WTC11 (cell line): Measurements from ENCODE around the gene MYO15B. TPM values are rescaled to one million over a fixed set of nuclear protein-coding genes. Genes with fewer than 3 reads are reported as not detected.

Experiments
- ATAC-seq: fragments of 200-7000 bp; cut with Tn5 transposase; 2 replicates; pipeline ENCODE4 v1.10.0; 2021; ENCODE audit warnings: mild to moderate bottlenecking, moderate library complexity
- CTCF ChIA-PET: fragments of 300-600 bp; sonication (Branson Sonifier 250); formaldehyde crosslinking; loops from one replicate; lab custom pipeline; 2021; ENCODE audit warnings: antibody characterized with exemption; lab: Charles Lee
- POLR2A ChIA-PET: fragments of 350-600 bp; sonication (Branson Sonifier 250); formaldehyde crosslinking; loops from one replicate; lab custom pipeline; 2021; ENCODE audit warnings: antibody characterized with exemption; lab: Charles Lee
- DNase-seq: peaks from one replicate; pipeline ENCODE4 v3.0.0; 2021; ENCODE audit warnings: low spot score
- H3K27ac Mint-ChIP-seq: 2 replicates; pipeline ENCODE4 v1.8.0; 2021; ENCODE audit warnings: mixed read lengths
- H3K27me3 Mint-ChIP-seq: 2 replicates; pipeline ENCODE4 v1.8.0; 2021; ENCODE audit warnings: low read depth, mild to moderate bottlenecking, moderate library complexity, mixed read lengths
- H3K36me3 Mint-ChIP-seq: 2 replicates; pipeline ENCODE4 v1.8.0; 2021; ENCODE audit warnings: mixed read lengths
- H3K4me1 Mint-ChIP-seq: 2 replicates; pipeline ENCODE4 v1.8.0; 2022; ENCODE audit warnings: mixed read lengths
- H3K4me3 Mint-ChIP-seq: 2 replicates; pipeline ENCODE4 v1.8.0; 2021; ENCODE audit warnings: mild to moderate bottlenecking, moderate library complexity, mixed read lengths
- H3K9me3 Mint-ChIP-seq: 2 replicates; pipeline ENCODE4 v1.8.0; 2021; ENCODE audit warnings: mixed read lengths
- ELF4 ChIP-seq: sonication (generic); formaldehyde crosslinking; IDR thresholded peaks from 2 replicates; pipeline ENCODE4 v1.8.1; 2022; ENCODE audit warnings: low read depth, mild to moderate bottlenecking, moderate library complexity, missing genetic modification reagents
- ETV6 ChIP-seq: sonication (generic); formaldehyde crosslinking; IDR thresholded peaks from 2 replicates; pipeline ENCODE4 v1.8.1; 2022; ENCODE audit warnings: mild to moderate bottlenecking, missing genetic modification reagents
- FOXJ3 ChIP-seq: sonication (generic); formaldehyde crosslinking; IDR thresholded peaks from 2 replicates; pipeline ENCODE4 v1.9.0; 2021; ENCODE audit warnings: missing genetic modification reagents, mild to moderate bottlenecking, borderline replicate concordance
- GABPB1 ChIP-seq: sonication (generic); formaldehyde crosslinking; IDR thresholded peaks from 2 replicates; pipeline ENCODE4 v1.8.1; 2023; ENCODE audit warnings: mild to moderate bottlenecking, missing genetic modification reagents
- JUN ChIP-seq: sonication (generic); formaldehyde crosslinking; IDR thresholded peaks from 2 replicates; pipeline ENCODE4 v1.8.0; 2023; ENCODE audit warnings: mild to moderate bottlenecking, missing genetic modification reagents
- MXD4 ChIP-seq: fragments of 250-450 bp; sonication (Bioruptor Pico); IDR thresholded peaks from 2 replicates; pipeline ENCODE4 v1.8.0; 2021; ENCODE audit warnings: mild to moderate bottlenecking, moderate library complexity, borderline replicate concordance
- NFE2L1 ChIP-seq: sonication (generic); formaldehyde crosslinking; IDR thresholded peaks from 2 replicates; pipeline ENCODE4 v1.8.1; 2023; ENCODE audit warnings: missing genetic modification reagents
- NR3C1 ChIP-seq: sonication (generic); formaldehyde crosslinking; conservative IDR thresholded peaks from 2 replicates; pipeline ENCODE4 v1.8.1; 2023; ENCODE audit warnings: low read depth, mild to moderate bottlenecking, missing genetic modification reagents
- RELA ChIP-seq: sonication (generic); formaldehyde crosslinking; IDR thresholded peaks from 2 replicates; pipeline ENCODE4 v1.8.1; 2022; ENCODE audit warnings: missing genetic modification reagents, mild to moderate bottlenecking, borderline replicate concordance
- SMAD3 ChIP-seq: sonication (generic); formaldehyde crosslinking; IDR thresholded peaks from 2 replicates; pipeline ENCODE4 v1.8.0; 2022; ENCODE audit warnings: missing genetic modification reagents, mild to moderate bottlenecking, borderline replicate concordance
- SMAD4 ChIP-seq: sonication (generic); formaldehyde crosslinking; IDR thresholded peaks from 2 replicates; pipeline ENCODE4 v1.8.0; 2022; ENCODE audit warnings: mild to moderate bottlenecking, missing genetic modification reagents
- SOX15 ChIP-seq: fragments of 250-450 bp; sonication (Bioruptor Pico); IDR thresholded peaks from 2 replicates; pipeline ENCODE4 v1.9.0; 2021; ENCODE audit warnings: mild to moderate bottlenecking
- SP1 ChIP-seq: sonication (generic); formaldehyde crosslinking; conservative IDR thresholded peaks from 2 replicates; pipeline ENCODE4 v1.8.1; 2022; ENCODE audit warnings: missing genetic modification reagents
- TCF7 ChIP-seq: sonication (generic); formaldehyde crosslinking; IDR thresholded peaks from 2 replicates; pipeline ENCODE4 v1.8.0; 2022; ENCODE audit warnings: mild to moderate bottlenecking, low read depth, missing genetic modification reagents, moderate library complexity
- ZNF121 ChIP-seq: sonication (generic); formaldehyde crosslinking; IDR thresholded peaks from 2 replicates; pipeline ENCODE4 v1.8.0; 2023; ENCODE audit warnings: missing genetic modification reagents
- ZNF138 ChIP-seq: sonication (generic); formaldehyde crosslinking; conservative IDR thresholded peaks from 2 replicates; pipeline ENCODE4 v1.8.1; 2022; ENCODE audit warnings: mild to moderate bottlenecking, moderate library complexity, missing genetic modification reagents
- ZNF232 ChIP-seq: sonication (generic); formaldehyde crosslinking; IDR thresholded peaks from 2 replicates; pipeline ENCODE4 v1.8.0; 2022; ENCODE audit warnings: mild to moderate bottlenecking, missing genetic modification reagents
- ZNF423 ChIP-seq: fragments of 250-450 bp; sonication (Bioruptor Pico); IDR thresholded peaks from 2 replicates; pipeline ENCODE4 v2.1.2; 2022; ENCODE audit warnings: mild to moderate bottlenecking, moderate library complexity
- total RNA-seq: library from RNA; stranded (reverse); gene quantifications from 3 replicates; pipeline ENCODE4 v1.2.3, GENCODE V29; 2021
- TF ChIP-seq, protein P1 (sequence below): sonication (generic); formaldehyde crosslinking; conservative IDR thresholded peaks from 2 replicates; pipeline ENCODE4 v1.8.1; 2022; ENCODE audit warnings: mild to moderate bottlenecking, missing genetic modification reagents
- TF ChIP-seq, protein P2 (sequence below): sonication (generic); formaldehyde crosslinking; IDR thresholded peaks from 2 replicates; pipeline ENCODE4 v1.8.0; 2022; ENCODE audit warnings: mild to moderate bottlenecking, missing genetic modification reagents
- TF ChIP-seq, protein P3 (sequence below): sonication (generic); formaldehyde crosslinking; IDR thresholded peaks from 2 replicates; pipeline ENCODE4 v1.8.1; 2023; ENCODE audit warnings: mild to moderate bottlenecking, missing genetic modification reagents
- TF ChIP-seq, protein P4 (sequence below): sonication (generic); formaldehyde crosslinking; IDR thresholded peaks from 2 replicates; pipeline ENCODE4 v1.8.0; 2022; ENCODE audit warnings: mild to moderate bottlenecking, missing genetic modification reagents
- TF ChIP-seq, protein P5 (sequence below): sonication (generic); formaldehyde crosslinking; IDR thresholded peaks from 2 replicates; pipeline ENCODE4 v1.8.1; 2022; ENCODE audit warnings: missing genetic modification reagents, borderline replicate concordance
- TF ChIP-seq, protein P6 (sequence below): fragments of 250-450 bp; sonication (Bioruptor Pico); IDR thresholded peaks from 2 replicates; pipeline ENCODE4 v1.8.0; 2021; ENCODE audit warnings: mild to moderate bottlenecking
- TF ChIP-seq, protein P7 (sequence below): sonication (generic); formaldehyde crosslinking; IDR thresholded peaks from 2 replicates; pipeline ENCODE4 v1.8.1; 2022; ENCODE audit warnings: mild to moderate bottlenecking, missing genetic modification reagents, moderate library complexity, borderline replicate concordance

The MYO15B gene
- total RNA-seq, 1 experiment from 2014 or later, result 35.6 TPM

DNA sequence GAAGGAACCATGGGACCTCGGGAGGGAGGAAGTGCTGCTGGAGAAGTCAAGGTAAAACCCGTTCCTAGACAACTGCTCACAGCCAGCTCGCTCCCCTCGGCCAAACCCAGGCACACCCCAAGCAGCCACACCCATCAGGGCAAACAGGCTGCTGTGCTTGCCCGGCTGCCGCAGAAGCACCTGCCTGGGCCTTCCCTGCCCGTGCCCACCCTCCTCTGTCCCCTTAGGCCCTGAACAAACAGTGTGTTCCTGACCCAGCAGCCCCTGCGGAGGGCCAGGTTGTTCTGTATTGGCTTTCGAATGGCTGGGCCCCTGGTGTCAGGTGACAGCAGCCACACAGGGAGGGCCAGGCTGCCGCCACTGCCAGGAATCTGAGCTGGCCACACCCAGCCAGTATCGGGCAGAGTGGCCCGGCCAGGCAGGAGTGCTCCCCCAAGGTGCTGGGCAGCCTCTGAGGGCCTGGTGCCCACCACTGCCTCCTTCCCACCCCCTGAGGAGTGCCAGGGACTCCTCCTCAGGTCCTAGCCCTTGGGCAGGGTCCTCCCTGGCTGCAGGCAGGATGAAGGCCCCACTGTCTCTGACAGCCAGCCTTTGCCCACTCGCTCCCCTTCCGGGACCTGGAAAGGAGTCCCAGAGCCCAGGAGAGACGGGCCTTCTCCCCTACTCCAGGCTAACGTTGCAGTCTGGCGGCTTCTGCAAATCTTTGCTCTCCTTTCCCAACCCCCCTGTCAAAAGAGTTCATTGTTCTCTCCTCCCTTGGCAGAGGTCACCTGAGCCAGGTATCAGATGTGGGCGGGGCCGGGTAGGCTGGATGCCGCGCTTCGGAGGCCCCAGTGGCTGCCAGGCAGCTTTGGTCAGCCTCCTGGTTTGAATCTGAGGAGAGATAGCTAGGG, 38.1 kb upstream of the MYO15B start (continued):
- no peak for TF ChIP-seq ZNF423
- 0 out of 2 replicates have a peak, but pooled peaks have one; percentile 42 for TF ChIP-seq SMAD4 (CRISPR knock-in tag)
- TF ChIP-seq ZNF232 (CRISPR knock-in tag), result 0 out of 2 replicates have a peak, but pooled peaks have one; percentile 24
- TF ChIP-seq TCF7, result 0 out of 2 replicates have a peak, but pooled peaks have one; percentile 29
- TF ChIP-seq GABPB1 (CRISPR knock-in tag), result peak; percentile 13; the same call in 1 of the 2 replicates
- no peak for TF ChIP-seq SOX15 (CRISPR knock-in tag)
- no peak for TF ChIP-seq FOXJ3
- TF ChIP-seq, protein P1, sequence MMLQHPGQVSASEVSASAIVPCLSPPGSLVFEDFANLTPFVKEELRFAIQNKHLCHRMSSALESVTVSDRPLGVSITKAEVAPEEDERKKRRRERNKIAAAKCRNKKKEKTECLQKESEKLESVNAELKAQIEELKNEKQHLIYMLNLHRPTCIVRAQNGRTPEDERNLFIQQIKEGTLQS (CRISPR knock-in tag), result no peak

DNA sequence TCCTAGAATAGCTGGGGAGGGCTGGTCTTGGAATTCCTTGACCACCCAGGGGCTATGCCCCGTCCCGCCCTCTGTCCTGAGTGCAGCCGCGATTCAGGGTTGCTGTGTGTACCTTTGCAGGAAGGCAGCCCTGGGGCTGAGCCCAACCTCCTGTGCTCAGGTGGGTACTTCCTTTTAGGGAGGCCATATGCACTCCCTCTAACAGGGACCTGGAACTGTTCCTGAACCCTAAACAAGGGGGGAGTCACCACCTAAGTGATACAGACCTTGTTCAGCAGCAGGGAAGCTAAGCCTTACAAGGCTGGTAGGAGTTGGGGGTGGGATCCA, 37.5 kb upstream of the MYO15B start:
- ATAC-seq, result peak; percentile 49; the same call in 1 of the 2 replicates

More for the DNA sequence above, 37.5 kb upstream of the MYO15B start:
- CTCF ChIA-PET, result interaction anchor here (0.6 to 3.5 kb wide), 14 partner anchors 15 to 310 kb away, joined by 3 to 19 read pairs (median 5); partner anchors contain the start of genes LLGL2, MIF4GD, MYO15B and SLC25A19
- Mint-ChIP-seq H3K9me3 (no peaks in the 10 kb centered on the region), H3K4me3 (peak overlapping the region; percentile 62), H3K4me1 (peaks cover 31% of the 10 kb centered on the region), H3K36me3 (peaks cover 7% of the 10 kb centered on the region; the same call in 1 of the 2 replicates), H3K27me3 (no peaks in the 10 kb centered on the region), H3K27ac (peak overlapping the region; percentile 95)
- TF ChIP-seq RELA (no peak), ZNF121 (CRISPR knock-in tag) (no peak), SP1 (CRISPR knock-in tag) (no peak), SMAD3 (CRISPR knock-in tag) (no peak), ETV6 (CRISPR knock-in tag) (no peak), ZNF232 (CRISPR knock-in tag) (no peak), MXD4 (no peak), ELF4 (CRISPR knock-in tag) (no peak), JUN (no peak), TCF7 (no peak), NR3C1 (CRISPR knock-in tag) (no peak), NFE2L1 (no peak), ZNF138 (CRISPR knock-in tag) (no peak)
- TF ChIP-seq, protein P2, sequence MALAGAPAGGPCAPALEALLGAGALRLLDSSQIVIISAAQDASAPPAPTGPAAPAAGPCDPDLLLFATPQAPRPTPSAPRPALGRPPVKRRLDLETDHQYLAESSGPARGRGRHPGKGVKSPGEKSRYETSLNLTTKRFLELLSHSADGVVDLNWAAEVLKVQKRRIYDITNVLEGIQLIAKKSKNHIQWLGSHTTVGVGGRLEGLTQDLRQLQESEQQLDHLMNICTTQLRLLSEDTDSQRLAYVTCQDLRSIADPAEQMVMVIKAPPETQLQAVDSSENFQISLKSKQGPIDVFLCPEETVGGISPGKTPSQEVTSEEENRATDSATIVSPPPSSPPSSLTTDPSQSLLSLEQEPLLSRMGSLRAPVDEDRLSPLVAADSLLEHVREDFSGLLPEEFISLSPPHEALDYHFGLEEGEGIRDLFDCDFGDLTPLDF (CRISPR knock-in tag), result no peak
- TF ChIP-seq, protein P3, sequence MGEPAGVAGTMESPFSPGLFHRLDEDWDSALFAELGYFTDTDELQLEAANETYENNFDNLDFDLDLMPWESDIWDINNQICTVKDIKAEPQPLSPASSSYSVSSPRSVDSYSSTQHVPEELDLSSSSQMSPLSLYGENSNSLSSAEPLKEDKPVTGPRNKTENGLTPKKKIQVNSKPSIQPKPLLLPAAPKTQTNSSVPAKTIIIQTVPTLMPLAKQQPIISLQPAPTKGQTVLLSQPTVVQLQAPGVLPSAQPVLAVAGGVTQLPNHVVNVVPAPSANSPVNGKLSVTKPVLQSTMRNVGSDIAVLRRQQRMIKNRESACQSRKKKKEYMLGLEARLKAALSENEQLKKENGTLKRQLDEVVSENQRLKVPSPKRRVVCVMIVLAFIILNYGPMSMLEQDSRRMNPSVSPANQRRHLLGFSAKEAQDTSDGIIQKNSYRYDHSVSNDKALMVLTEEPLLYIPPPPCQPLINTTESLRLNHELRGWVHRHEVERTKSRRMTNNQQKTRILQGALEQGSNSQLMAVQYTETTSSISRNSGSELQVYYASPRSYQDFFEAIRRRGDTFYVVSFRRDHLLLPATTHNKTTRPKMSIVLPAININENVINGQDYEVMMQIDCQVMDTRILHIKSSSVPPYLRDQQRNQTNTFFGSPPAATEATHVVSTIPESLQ, result no peak
- TF ChIP-seq, protein P4, sequence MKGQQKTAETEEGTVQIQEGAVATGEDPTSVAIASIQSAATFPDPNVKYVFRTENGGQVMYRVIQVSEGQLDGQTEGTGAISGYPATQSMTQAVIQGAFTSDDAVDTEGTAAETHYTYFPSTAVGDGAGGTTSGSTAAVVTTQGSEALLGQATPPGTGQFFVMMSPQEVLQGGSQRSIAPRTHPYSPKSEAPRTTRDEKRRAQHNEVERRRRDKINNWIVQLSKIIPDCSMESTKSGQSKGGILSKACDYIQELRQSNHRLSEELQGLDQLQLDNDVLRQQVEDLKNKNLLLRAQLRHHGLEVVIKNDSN (CRISPR knock-in tag), result no peak
- TF ChIP-seq, protein P5, sequence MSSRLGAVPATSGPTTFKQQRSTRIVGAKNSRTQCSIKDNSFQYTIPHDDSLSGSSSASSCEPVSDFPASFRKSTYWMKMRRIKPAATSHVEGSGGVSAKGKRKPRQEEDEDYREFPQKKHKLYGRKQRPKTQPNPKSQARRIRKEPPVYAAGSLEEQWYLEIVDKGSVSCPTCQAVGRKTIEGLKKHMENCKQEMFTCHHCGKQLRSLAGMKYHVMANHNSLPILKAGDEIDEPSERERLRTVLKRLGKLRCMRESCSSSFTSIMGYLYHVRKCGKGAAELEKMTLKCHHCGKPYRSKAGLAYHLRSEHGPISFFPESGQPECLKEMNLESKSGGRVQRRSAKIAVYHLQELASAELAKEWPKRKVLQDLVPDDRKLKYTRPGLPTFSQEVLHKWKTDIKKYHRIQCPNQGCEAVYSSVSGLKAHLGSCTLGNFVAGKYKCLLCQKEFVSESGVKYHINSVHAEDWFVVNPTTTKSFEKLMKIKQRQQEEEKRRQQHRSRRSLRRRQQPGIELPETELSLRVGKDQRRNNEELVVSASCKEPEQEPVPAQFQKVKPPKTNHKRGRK (CRISPR knock-in tag), result no peak
- TF ChIP-seq, protein P6, sequence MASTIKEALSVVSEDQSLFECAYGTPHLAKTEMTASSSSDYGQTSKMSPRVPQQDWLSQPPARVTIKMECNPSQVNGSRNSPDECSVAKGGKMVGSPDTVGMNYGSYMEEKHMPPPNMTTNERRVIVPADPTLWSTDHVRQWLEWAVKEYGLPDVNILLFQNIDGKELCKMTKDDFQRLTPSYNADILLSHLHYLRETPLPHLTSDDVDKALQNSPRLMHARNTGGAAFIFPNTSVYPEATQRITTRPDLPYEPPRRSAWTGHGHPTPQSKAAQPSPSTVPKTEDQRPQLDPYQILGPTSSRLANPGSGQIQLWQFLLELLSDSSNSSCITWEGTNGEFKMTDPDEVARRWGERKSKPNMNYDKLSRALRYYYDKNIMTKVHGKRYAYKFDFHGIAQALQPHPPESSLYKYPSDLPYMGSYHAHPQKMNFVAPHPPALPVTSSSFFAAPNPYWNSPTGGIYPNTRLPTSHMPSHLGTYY (CRISPR knock-in tag), result no peak
- TF ChIP-seq, protein P7, sequence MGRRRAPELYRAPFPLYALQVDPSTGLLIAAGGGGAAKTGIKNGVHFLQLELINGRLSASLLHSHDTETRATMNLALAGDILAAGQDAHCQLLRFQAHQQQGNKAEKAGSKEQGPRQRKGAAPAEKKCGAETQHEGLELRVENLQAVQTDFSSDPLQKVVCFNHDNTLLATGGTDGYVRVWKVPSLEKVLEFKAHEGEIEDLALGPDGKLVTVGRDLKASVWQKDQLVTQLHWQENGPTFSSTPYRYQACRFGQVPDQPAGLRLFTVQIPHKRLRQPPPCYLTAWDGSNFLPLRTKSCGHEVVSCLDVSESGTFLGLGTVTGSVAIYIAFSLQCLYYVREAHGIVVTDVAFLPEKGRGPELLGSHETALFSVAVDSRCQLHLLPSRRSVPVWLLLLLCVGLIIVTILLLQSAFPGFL (CRISPR knock-in tag), result no peak
- POLR2A ChIA-PET, result interaction anchor here (1.1 to 1.8 kb wide), 2 partner anchors 25 to 34 kb away, joined by 3 to 9 read pairs; partner anchors contain the start of genes LLGL2 and TSEN54
- DNase-seq, result no peak
